GM18505 (cell line): Measurements from ENCODE around the gene S100A10.

Experiments
- ATAC-seq: cut with Tn5 transposase; IDR thresholded peaks from one replicate; pipeline ENCODE4 v1.9.1; 2021; ENCODE audit not compliant: unreplicated experiment
- POLR2A ChIP-seq: IDR thresholded peaks from 4 replicates; pipeline ENCODE4 v1.6.1; 2011; ENCODE audit warnings: borderline replicate concordance; ENCODE audit not compliant: insufficient read depth, insufficient read length; ENCODE audit errors: extremely low read depth

Gene S100A10

DNA sequence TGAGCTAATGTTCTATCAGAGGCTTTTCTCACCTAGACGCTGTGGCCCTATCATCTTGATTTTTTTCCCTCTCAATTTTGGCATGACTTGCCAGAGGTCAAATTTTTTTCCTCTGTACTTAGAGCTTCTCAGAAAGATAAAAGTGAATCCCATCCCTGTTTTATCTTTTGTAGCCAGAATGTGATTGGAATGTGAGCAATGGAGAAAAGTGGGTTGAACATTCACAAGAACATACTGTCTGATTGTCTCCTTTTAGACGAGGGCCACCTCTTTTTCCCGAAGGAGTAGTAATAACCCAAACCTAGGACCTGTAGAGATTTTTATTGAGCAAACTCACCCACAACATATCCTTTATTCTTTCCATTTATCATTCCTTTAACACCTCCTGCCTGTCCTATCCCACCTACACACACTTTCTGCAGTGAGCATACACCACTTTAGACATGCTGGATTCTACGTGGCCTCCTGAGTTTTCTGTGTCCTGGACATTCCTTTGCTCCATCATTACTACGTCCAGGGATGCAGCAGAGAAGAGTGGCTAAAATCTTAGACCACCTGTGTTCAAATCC lies 15.9 kb downstream of the S100A10 start:
- no peak for TF ChIP-seq POLR2A
- ATAC-seq, result no peak

DNA sequence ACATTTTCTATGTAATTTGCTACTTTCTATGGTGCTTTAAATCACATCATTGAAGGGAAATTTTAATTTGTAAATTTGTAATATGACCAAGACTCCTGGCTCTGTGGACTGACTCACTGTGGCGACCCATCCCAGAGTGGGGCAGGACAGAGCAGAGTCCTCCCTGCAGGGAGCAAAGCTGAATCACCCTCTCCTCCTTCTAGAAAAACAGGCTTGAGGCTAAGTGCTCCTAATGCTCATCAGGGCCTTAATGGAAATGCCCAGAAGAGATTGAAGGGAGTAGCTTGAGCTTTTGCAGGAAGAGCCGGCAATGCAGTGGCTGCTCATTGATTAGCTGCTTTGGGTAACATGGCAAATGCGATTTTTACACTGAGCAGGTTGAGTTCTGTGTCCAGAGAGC lies 16.8 kb downstream of the S100A10 start:
- no peak for ATAC-seq
- no peak for TF ChIP-seq POLR2A

DNA sequence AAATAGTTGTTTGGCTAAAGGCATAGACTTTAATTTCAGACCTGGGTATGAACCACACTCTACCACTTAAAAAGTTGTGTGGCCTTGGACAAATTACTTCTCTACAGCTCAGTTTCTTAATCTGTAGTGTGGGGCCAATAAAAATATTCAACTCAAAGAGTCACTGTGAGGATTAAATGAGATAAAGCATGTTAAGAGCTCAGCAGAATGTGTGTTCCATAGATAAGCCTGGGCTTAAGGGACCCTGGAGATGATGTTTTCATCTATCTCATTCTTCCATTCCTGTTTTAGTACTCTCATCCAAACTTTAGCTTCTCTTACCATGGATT lies 17.7 kb downstream of the S100A10 start:
- no peak for TF ChIP-seq POLR2A
- no peak for ATAC-seq

DNA sequence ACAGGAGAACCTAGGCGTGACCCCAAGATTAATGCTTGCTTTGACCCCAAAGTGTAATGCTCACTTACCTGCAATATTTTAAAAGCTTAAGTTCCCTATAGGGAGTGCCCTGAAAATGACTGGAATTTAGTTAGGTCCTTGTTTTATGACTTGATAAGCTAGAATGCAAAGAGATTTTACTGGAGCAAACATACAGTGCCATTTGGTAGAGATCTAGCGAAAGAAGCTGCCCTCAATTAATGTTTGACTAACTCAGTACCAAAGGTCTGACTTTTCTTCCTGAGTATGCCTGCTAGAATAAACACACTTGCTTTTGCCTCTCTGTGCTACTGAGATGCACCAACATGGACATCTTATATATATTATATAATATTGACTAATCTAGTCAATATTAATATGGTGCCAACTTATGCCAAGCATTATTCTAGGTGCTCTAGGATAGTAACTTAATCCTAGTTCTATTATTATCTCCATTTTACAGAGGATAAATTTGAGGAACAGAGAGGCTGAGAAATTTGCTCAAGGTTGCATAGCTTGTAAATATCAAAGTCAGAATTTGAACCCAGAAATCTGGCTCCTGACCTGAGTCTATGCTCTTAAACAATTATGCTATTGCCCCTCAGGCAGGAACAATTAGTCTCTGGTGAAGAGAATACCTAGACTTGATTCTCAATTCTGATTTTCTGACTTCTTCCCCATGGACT lies 18.2 kb downstream of the S100A10 start:
- no peak for ATAC-seq
- TF ChIP-seq POLR2A, result no peak

DNA sequence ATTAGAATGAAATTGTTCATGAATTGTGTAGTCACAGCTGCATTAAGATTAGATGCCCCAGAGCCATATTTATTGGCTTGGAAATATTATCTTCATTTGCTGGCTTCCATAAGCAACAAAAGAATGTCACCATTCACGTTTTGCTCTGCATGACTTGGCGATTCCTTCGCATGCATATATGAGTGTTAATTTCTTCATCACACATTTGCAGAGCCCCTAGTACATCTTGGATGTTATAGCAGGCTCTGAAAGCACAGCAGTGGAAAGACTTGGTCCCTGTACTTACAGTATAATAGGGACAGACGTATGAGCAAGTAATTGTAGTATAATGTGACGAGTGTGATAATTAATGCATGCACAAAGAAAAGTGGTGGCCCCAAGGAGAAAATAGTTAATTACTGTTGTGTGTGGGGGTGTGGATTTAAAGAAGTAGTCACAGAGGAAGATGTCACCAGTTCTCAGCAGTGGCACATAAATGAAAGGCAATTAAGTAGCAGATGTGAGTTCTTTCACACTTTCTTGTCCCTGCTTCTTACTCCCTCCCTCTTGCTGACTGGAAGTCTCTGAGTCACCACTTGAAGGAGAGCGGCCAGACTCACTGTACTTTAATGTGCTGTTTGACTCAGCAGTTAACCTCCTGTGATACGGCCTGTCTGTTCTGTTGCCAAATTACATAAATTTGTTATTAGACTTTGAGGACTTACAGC lies 21.0 kb downstream of the S100A10 start:
- no peak for ATAC-seq

DNA sequence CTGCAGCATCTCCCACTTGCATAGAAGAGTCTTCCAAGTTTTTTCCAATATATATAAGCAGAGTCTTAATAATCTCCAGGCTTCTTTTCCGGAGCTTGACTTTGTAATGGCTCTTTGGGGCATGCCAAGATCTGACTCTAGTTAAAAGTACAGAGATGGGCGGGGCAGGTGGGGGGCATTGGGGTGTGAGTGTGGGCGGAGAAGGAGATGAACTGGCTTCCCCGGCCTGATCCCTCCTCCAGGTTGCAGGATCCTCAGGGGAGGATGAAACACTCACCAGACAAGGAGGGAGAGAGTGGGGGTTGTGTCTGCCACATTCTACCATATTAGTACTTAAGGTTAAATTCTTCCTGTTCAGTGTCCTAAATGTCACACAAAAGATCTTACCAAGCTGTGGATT lies 23.0 kb downstream of the S100A10 start:
- TF ChIP-seq POLR2A, result no peak
- ATAC-seq, result no peak

More for the DNA sequence above, 21.0 kb downstream of the S100A10 start:
- TF ChIP-seq POLR2A, result no peak

DNA sequence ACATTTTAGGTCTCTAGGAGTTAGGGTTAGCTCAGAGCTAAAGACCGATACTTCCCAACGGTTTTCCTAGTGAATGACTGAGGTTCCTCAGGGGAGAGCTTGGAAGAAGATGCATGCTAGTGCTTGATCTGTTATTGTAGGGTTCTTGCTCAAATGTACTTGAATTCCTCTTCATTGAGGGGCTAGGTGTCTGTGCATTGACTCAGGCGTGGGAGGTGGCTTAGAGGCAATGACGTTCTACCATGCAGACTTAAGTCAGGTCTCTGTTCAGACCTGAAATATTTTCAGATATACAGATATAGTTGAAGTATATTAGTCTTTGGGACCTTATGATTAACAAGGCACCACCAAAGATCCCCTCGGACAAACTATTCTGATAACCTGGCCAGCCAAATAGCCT lies 23.5 kb downstream of the S100A10 start:
- TF ChIP-seq POLR2A, result no peak
- ATAC-seq, result no peak

DNA sequence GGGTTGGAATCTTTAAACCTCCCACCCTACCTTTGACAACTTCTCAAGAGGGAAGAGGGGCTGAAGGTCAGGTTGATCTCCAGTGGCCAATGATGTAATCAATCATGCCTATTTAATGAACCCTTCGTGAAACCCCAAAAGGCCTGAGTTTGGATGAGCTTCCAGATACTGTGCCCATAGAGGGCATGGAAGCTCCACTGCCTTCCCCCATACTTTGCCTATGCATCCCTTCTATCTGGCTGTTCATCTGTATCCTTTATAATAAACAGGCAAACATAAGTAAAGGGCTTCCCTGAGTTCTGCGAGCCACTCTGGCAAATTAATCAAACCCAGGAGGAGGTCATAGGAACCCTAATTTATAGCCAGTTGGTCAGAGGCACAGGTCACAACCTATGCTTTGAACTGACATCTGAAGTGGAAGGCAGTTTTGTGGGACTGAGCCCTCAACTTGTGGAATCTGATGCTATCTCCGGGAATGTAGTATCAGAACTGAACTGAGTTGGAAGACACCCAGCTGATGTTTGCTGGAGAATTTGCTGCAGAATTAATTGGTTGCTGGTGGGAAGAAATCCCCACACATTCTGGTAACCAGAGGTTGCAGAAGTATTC lies 24.8 kb downstream of the S100A10 start:
- TF ChIP-seq POLR2A, result no peak
- ATAC-seq, result no peak

DNA sequence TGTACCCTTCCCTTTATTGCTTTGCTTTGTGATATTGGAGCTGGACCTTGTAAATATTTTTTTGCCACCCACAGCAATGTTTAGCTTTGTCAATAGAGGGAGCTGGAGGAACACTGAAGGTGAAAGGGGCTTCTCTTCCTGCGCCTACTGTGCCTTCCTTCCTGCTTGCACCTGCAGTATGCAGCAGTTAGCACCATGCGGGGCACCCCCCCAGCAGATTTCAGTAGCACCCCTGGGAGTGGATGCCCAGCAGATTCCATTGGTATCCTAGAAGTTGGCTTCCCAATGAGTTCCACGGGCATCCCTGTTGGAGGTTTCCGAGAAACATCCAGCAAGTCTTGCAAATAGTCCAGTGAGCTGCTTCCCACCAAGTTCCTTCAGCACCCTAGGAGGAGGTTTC lies 25.6 kb downstream of the S100A10 start:
- ATAC-seq, result no peak
- no peak for TF ChIP-seq POLR2A

DNA sequence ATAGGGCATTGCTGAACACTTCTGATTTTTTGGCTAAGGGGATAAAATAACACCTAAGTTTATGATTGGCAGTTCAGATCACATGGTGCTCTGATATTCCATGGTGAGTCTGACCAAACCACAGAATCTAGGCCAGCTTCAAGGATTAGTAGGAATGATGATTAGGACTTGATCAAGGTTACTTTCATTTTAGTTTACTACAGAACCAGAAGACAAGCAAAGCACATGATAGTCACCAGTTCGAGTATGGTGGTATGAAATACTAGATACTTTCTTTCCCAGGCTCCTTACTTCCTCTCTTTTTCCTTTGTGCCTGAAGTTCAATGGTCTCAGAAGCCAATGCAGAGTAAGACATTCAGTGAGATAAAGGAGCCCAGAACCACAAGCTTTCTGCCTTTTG lies 26.6 kb downstream of the S100A10 start:
- TF ChIP-seq POLR2A, result no peak
- no peak for ATAC-seq

DNA sequence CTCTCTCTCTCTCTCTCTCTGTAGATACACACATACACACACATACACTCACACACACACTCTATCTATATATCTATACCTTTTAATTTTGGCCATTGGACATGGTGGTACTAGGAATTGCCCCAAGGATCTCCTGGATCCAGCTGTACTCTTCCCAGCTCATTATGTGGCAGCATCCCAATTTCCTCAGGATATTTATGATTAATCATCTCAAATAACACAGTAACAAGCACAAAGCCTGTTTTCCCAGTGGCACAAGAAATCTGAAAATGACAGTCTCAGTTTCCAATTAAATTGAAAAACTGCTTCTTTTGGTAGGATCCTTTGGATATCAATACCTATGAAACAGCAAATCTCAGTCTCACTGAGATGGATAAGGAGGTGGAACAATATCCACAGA lies 27.6 kb downstream of the S100A10 start:
- no peak for TF ChIP-seq POLR2A
- ATAC-seq, result no peak

DNA sequence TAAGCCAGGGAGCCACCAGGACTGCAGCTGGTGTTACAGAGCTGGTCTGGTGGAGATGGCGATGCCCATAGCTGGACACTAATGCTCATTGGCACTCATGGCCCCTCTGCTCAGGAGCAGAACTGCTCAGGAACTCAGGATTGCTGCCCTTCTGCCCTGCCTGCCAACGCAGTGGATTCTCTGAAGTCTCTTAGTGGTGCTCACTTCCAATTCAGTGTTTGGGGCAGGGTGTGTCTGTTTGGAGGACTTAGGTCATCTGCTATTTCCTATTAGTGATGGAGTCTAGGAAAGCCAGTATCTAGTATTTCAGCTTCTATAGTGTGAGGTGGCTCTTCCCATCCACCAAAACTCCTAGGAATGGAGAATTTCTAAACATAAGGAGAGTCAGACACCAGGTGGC lies 29.1 kb downstream of the S100A10 start:
- TF ChIP-seq POLR2A, result no peak
- no peak for ATAC-seq

DNA sequence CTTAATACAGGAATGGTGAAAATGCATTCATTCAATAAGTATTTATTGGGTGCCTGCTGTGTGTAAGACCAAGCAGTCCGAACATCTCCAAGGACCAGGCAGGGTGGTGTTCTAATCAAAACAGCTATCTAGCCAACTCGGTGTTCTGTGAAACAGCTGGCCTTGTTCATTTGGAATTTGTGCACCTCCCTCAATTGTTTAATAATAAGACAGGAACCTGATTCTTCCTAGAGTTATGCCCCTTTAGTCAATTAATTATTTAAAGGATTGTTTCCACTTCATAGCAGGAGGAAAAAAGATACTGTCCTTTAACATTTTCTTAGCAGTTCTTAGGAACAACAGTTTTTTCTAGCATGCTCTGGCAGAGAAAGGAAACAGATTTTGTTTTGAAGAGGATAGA lies 30.4 kb downstream of the S100A10 start:
- TF ChIP-seq POLR2A, result no peak
- no peak for ATAC-seq

DNA sequence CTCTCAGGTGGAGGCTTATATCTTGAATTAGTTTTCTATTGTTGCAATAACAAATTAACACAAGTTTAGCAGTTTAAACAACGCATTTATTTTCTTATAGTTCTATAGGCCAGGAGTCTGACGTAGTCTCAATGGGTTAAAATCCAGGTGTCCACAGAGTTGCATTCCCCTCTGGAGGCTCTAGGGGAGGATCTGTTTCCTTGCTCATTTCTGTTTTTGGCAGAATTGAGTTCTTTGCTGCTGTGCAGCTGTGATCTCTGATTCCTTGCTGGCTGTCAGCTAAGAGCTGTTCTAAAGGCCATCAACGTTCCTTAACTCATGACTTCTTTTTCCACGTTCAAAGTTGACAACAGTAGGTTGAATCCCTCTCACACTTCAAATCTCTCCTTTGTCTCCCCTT lies 31.8 kb downstream of the S100A10 start:
- no peak for ATAC-seq
- no peak for TF ChIP-seq POLR2A
